ENCODE results near the gene COL4A3. TPM values are rescaled to one million over a fixed set of nuclear protein-coding genes. Genes with fewer than 3 reads are reported as not detected.

The COL4A3 gene
- total RNA-seq, 1 experiment from 2014 or later, result not detected

DNA sequence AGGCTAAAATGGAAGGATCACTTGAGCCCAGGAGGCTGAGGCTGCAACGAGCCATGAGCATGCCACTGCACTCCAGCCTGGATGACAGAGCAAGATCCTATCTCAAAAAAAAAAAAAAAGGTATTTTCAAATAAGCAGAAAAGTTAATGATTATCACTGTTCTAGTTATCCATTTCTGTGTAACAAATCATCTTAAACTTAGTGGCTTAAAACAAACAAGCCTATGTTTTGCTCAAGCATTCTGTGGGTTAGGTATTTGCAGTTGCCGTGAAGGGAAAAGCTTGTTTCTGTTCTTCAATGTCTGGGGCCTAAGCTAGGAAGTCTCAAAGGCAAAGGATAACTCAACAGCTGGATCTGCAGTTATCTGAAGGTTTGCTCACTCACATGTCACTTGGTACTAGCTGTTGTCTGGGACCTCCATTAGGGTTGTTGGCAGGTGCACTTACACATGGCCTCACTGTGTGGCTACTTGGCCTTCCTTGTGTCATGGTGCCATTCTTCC is 174.7 kb downstream of the COL4A3 start:
- no peak for DNase-seq (ENCODE audit: low spot score)

DNA sequence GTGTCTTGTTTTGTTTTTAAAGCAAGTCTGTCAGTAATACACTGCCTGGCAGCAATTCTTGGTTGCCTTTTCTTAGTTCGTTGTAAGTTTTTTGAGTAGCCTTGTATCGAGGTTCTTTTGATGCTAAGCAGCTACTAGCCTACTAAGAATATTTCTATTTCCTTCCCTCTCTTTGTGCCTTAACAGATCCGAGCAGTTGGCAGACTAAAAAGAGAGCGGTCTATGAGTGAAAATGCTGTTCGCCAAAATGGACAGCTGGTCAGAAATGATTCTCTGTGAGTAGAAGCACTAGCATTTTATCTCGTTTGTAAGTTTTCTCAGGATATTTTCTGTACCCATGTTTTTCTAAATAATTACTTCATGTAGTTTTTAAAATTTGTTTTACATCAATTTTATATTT is 175.7 kb downstream of the COL4A3 start:
- no peak for DNase-seq (ENCODE audit: low spot score)

DNA sequence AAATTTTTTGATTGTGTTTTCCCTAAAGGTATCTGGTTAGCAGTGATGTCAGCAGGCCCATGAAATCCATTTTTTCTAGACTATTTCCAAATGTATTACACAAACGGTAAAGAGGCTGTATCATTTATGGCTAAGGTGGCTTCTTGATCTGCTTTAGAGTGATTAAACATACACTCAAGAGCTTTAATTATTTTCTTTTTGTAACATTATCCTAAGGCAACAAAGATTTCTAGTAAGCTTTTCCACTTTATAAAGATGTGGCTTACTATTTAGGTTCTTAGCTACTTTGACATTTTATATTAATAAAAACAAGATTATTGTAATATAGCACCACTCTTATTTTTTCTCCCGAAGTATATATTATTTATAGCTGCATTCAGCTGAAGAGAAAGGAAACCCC is 177.1 kb downstream of the COL4A3 start:
- DNase-seq (ENCODE audit: low spot score), result no peak

DNA sequence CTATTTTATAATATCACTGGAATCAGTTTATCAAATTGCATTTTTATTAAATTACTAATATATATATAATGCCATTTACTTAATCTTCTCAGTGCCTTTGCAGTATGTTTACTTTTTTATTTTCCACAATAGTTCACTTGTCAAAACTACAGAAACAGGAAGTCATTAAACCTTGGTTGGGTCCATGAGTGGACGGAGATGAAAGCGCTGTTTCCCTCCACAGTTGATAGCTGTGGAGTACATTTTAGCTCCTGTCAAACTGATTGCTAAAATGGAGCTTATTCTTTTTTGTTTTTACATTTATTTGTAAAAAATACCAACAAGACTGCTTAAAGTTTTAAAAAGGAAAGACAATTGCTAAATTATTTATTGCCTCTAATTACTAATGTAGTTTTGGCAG is 179.8 kb downstream of the COL4A3 start:
- no peak for DNase-seq (ENCODE audit: low spot score)

DNA sequence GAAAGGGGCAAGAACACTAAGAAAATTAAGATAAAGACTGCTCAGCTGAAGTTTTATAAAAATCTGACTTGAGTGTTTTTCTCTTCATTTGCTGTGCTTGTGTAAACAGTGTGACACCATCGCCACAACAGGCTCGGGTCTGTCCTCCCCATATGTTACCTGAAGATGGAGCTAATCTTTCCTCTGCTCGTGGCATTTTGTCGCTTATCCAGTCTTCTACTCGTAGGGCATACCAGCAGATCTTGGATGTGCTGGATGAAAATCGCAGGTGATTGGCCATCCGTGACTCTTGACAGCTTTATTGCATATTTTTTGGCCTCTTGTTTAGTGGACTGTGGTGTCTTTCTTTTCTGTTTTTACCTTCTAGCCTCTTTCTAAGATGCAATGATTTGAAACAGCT is 182.7 kb downstream of the COL4A3 start:
- no peak for DNase-seq (ENCODE audit: low spot score)

DNA sequence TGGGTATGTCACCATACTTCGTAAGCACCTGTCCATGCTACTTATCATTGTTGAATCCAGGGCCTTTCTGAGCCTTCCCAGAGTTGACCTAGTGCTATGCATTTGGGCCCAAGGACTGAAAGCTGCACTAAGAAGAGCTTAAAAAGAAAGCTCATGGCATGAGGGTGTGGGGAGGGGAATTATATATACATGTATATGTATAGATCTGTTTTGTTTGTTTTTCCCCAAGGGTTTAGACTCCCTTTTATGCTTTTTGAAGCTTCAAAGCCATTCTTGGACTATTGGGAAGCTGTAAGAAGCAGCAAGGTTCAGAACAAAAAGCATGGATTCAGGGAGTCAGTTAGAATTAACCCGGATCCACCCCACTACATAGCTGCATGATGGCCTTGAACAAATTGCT is 183.9 kb downstream of the COL4A3 start:
- no peak for DNase-seq (ENCODE audit: low spot score)

DNA sequence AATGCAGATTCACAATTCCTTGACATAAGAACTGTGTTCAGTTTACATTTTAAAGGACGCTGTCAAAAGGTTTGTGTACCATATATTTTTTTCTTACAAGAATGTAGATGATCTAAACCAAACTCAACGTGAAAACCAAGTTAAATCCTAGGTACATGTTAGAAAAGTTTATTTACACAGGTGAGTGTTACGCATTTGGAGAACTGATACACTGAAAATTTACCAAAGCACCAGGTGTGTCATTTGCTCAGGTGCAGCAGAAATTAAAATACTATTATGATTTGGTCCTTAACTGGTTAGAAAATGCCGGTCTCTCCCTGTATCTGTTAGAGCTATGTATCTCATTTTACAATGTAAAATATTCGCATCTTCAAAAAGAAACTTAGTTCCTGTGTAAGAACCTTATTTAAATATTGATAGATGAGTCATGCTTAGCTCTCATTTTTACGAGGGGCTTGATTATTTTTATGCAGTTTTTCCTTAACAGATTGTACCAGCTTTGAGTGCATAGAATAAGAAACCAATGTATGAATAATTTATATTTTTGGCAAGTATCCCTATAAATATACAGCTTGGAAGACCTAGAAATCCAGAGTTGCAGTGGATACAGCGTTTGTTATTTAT is 185.7 kb downstream of the COL4A3 start:
- no peak for DNase-seq (ENCODE audit: low spot score)

DNA sequence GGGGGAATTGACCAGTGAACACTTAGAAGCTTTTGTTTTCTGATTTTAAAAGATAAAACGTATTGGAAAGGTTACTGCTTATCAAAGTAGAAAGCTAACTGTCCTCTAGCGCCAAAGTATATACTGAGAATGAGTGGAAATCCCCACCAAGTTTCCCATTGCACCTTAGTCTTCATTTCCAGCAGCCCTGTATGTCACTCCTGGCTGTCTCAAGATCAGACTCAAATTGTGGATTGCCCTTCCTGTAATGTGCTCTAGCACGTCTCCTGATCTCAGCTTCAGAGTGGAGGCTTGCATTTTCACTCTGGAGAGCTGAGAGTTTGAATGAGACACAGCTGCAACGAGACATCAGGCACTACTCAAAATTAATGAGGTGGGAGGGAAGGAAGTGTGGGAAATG is 187.2 kb downstream of the COL4A3 start:
- no peak for DNase-seq (ENCODE audit: low spot score)

DNA sequence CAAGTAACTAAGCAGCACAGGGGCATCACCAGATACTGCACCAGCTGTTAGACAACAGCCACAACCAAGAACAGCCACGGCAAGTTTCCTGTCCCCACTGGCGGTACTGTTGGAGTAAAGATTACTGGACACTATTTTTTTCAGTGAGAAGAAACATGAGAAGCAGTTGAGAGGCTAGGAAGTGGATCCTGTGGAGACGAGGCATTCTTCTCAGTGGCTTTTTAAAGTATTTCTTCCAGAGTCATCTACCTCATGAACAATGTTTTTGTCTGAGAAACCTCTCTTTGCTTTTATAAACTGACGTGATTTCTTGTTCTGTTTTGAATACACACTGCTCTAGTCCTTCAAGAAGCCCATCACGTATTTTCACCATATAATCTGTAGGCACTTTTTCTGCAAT is 195.9 kb downstream of the COL4A3 start:
- DNase-seq (ENCODE audit: low spot score), result no peak

DNA sequence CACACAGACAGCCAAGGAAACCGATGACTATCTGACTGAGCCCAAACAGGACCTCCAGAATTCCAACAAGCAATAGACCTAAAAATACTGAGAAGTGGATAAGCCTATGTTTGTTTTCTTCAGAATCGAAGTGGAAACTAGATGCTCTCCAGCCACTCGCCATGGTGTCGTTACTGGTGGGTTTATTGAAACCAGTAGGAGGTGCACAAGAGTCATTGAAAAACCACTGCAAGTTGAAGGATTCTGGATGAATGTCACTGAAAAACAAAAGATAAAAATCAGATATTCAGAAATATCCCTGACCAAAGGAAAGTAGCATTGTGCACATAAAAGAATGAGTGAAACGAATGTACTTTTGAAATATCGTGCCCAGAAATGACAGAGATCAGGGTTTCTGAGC is 199.3 kb downstream of the COL4A3 start:
- no peak for DNase-seq (ENCODE audit: low spot score)

Other genes with a start within 250 kb of the COL4A3 start
- gene COL4A4, start 419 bp upstream of the COL4A3 start, total RNA-seq (2014; rRNA removed; shearing (Covaris generic)), result not detected in 2 replicates
- gene MFF, start 160.6 kb downstream of the COL4A3 start, total RNA-seq (2014; rRNA removed; shearing (Covaris generic)), result 56.9 and 58.2 TPM in 2 replicates
- gene TM4SF20, start 214.7 kb downstream of the COL4A3 start, total RNA-seq (2014; rRNA removed; shearing (Covaris generic)), result 0.36 TPM in 1 of 2 replicates, not detected in the other
- gene SCYGR1, start 223.3 kb downstream of the COL4A3 start, total RNA-seq (2014; rRNA removed; shearing (Covaris generic)), result not detected in 2 replicates